OCI-LY3 (cell line): Measurements from ENCODE around the gene P2RX6.

Experiments used
- CTCF ChIP-seq: fragments of 200-600, 300-600 bp; sonication (generic); IDR thresholded peaks from 2 replicates; pipeline ENCODE4 v1.5.1; 2014; ENCODE audit warnings: antibody characterized with exemption, low read length, low read depth
- EZH2phosphoT487 ChIP-seq: fragments of 200-600 bp; shearing (Covaris generic); IDR thresholded peaks from 2 replicates; pipeline ENCODE4 v1.6.1; 2018; ENCODE audit warnings: antibody characterized with exemption, mixed run types, low read depth

- TF ChIP-seq CTCF (no peak), EZH2phosphoT487 (no peak)
Measured at GRCh38 chr22:20990184-20991180, 24.5 kb upstream of the P2RX6 start.
